Measurements from ENCODE around the gene AIG1. TPM values are rescaled to one million over a fixed set of nuclear protein-coding genes. Genes with fewer than 3 reads are reported as not detected.

The AIG1 gene
- polyA plus RNA-seq, 1 of the 3 experiments (the other 2 are of a cell fraction), result 36.8 TPM

- WGBS (ENCODE audit: low lambda C conversion rate), result 90% methylated on average over 4 of the region's 4 CpGs
Observed at GRCh38 chr6:143112084-143112768, 51.5 kb downstream of the AIG1 start.

GRCh38 chr6:143112837-143113236 lies 52.1 kb downstream of the AIG1 start:
- 87% methylated on average over 5 of the region's 5 CpGs for WGBS (ENCODE audit: low lambda C conversion rate)
- H3K27ac ChIP-seq (ENCODE audit: low read depth in 2 of 2, low read length in 1 of 2), result no peak overlapping the region
- no peaks in the 10 kb centered on the region for H3K27me3 ChIP-seq (ENCODE audit: insufficient read depth)
- no peak overlapping the region for H2AFZ ChIP-seq (ENCODE audit: low read depth)
- no peaks in the 10 kb centered on the region for H3K79me2 ChIP-seq (ENCODE audit: insufficient read depth)
- no peaks in the 10 kb centered on the region for H3K4me1 ChIP-seq (ENCODE audit: control insufficient read depth in 1 of 2, insufficient read depth in 2 of 2, low read depth in 1 of 2, low read length in 1 of 2)
- no peaks in the 10 kb centered on the region for H4K20me1 ChIP-seq (ENCODE audit: insufficient read depth)
- CTCF ChIA-PET, result interaction anchor here (1.6 kb wide), 1 partner anchor 52 kb away, joined by 3 read pairs; no protein-coding TSS in a partner anchor
- no peaks in the 10 kb centered on the region for H3K9me3 ChIP-seq
- DNase-seq, result no peak
- no peak overlapping the region for H3K9ac ChIP-seq
- no peaks in the 10 kb centered on the region for H3K9me2 ChIP-seq
- H3K36me3 ChIP-seq (replicated peaks in 1 of 2; ENCODE audit: control insufficient read depth in 1 of 2, insufficient read depth in 2 of 2, low read length in 1 of 2), result no peaks in the 10 kb centered on the region
- no peak overlapping the region for H3K4me2 ChIP-seq
- H3K4me3 ChIP-seq (ENCODE audit: low read depth in 2 of 2, low read length in 1 of 2), result no peak overlapping the region
- H3F3A ChIP-seq (replicated peaks; ENCODE audit: insufficient read depth), result no peaks in the 10 kb centered on the region
- POLR2A ChIA-PET, result no interaction called here
- TF ChIP-seq TEAD4 (IDR thresholded peaks at IDR 0.05; ENCODE audit: borderline replicate concordance, insufficient read depth) (no peak), SMC3 (IDR thresholded peaks at IDR 0.05; ENCODE audit: low read depth, low read length) (no peak), IRF3 (IDR thresholded peaks at IDR 0.05; ENCODE audit: low read depth, low read length) (no peak), RAD21 (IDR thresholded peaks at IDR 0.05; ENCODE audit: low read length) (no peak), USF2 (IDR thresholded peaks at IDR 0.05; ENCODE audit: borderline replicate concordance, low read depth, low read length) (no peak), EZH2phosphoT487 (IDR thresholded peaks at IDR 0.05; ENCODE audit: borderline replicate concordance, low read depth) (no peak), TCF12 (IDR thresholded peaks at IDR 0.05) (no peak), USF1 (IDR thresholded peaks at IDR 0.05; ENCODE audit: borderline replicate concordance, low read depth) (no peak), FOXM1 (IDR thresholded peaks at IDR 0.05; ENCODE audit: low read depth) (no peak), TAF1 (IDR thresholded peaks at IDR 0.05; ENCODE audit: borderline replicate concordance, low read depth, low read length) (no peak), CTCF (IDR thresholded peaks at IDR 0.05) (no peak), ELF1 (IDR thresholded peaks at IDR 0.05) (no peak), MAX (IDR thresholded peaks at IDR 0.05; ENCODE audit: low read depth) (no peak), GABPA (IDR thresholded peaks at IDR 0.05; ENCODE audit: low read depth) (no peak), RFX5 (IDR thresholded peaks at IDR 0.05; ENCODE audit: low read length) (no peak), MEF2A (IDR thresholded peaks at IDR 0.05; ENCODE audit: borderline replicate concordance, low read depth) (no peak), EP300 (IDR thresholded peaks at IDR 0.05; ENCODE audit: borderline replicate concordance in 1 of 2, low read depth in 1 of 2, low read length in 1 of 2) (no peak), REST (IDR thresholded peaks at IDR 0.05; ENCODE audit: low read depth, low read length) (no peak)

More at GRCh38 chr6:143112084-143112768, 51.5 kb downstream of the AIG1 start:
- Histone ChIP-seq H4K20me1 (ENCODE audit: insufficient read depth) (no peaks in the 10 kb centered on the region), H3K9ac (no peak overlapping the region), H3F3A (replicated peaks; ENCODE audit: insufficient read depth) (no peaks in the 10 kb centered on the region), H3K27ac (ENCODE audit: low read depth in 2 of 2, low read length in 1 of 2) (no peak overlapping the region), H3K9me3 (no peaks in the 10 kb centered on the region), H3K4me3 (ENCODE audit: low read depth in 2 of 2, low read length in 1 of 2) (no peak overlapping the region), H2AFZ (ENCODE audit: low read depth) (no peak overlapping the region), H3K27me3 (ENCODE audit: insufficient read depth) (no peaks in the 10 kb centered on the region), H3K4me2 (no peak overlapping the region), H3K79me2 (ENCODE audit: insufficient read depth) (no peaks in the 10 kb centered on the region), H3K36me3 (replicated peaks in 1 of 2; ENCODE audit: control insufficient read depth in 1 of 2, insufficient read depth in 2 of 2, low read length in 1 of 2) (no peaks in the 10 kb centered on the region), H3K9me2 (no peaks in the 10 kb centered on the region), H3K4me1 (ENCODE audit: control insufficient read depth in 1 of 2, insufficient read depth in 2 of 2, low read depth in 1 of 2, low read length in 1 of 2) (no peaks in the 10 kb centered on the region; a peak in 1 of 4 replicates)
- POLR2A ChIA-PET, result no interaction called here
- CTCF ChIA-PET, result no interaction called here
- TF ChIP-seq TEAD4 (IDR thresholded peaks at IDR 0.05; ENCODE audit: borderline replicate concordance, insufficient read depth), result no peak
- TF ChIP-seq FOSL2 (IDR thresholded peaks at IDR 0.05; ENCODE audit: borderline replicate concordance, low read depth), result no peak
- DNase-seq, result no peak
